Naive thymus-derived CD4-positive, alpha-beta T cell (primary cell): ENCODE data around the gene WWTR1. TPM values are rescaled to one million over a fixed set of nuclear protein-coding genes. Genes with fewer than 3 reads are reported as not detected.
A peak's percentile ranks its signal among the peaks of the same experiment; 100 is the strongest.

Experiments
- ATAC-seq: fragments of 150-1000 bp; cut with Tn5 transposase; 2 replicates; pipeline ENCODE4 v1.10.0; 2021; ENCODE audit warnings: mild to moderate bottlenecking, moderate library complexity
- CTCF ChIA-PET: fragments of 350-600 bp; sonication (Branson Sonifier 250); formaldehyde crosslinking; loops from one replicate; lab custom pipeline; 2021; ENCODE audit warnings: antibody characterized with exemption; lab: Charles Lee
- POLR2A ChIA-PET: fragments of 350-600 bp; sonication (Branson Sonifier 250); formaldehyde crosslinking; loops from one replicate; lab custom pipeline; 2021; ENCODE audit warnings: antibody characterized with exemption, inconsistent platforms; lab: Charles Lee
- DNase-seq, 9 donors: peaks; one replicate each; pipeline versions ENCODE4 v3.0.0 to v3.0.0-alpha.2; 2020 to 2022; ENCODE audit warnings: mixed read lengths in 1 of 9
- H3K27ac ChIP-seq: one replicate; pipeline ENCODE4 v1.7.0; 2013; ENCODE audit warnings: mild to moderate bottlenecking, low read depth, low read length, moderate library complexity
- H3K27me3 ChIP-seq, 2 donors: one replicate each; pipeline ENCODE4 v1.7.0; 2013; ENCODE audit warnings: low read length in 2 of 2, mild to moderate bottlenecking in 2 of 2, moderate library complexity in 2 of 2; ENCODE audit not compliant: control insufficient read depth in 2 of 2, insufficient read depth in 2 of 2
- H3K36me3 ChIP-seq, 3 experiments: 1 replicate in 2 of 3; 2 replicates in 1 of 3; pipeline ENCODE4 v1.7.0; 2013; ENCODE audit warnings: low read length in 3 of 3, mild to moderate bottlenecking in 3 of 3, moderate library complexity in 1 of 3; ENCODE audit not compliant: insufficient read depth in 3 of 3, control insufficient read depth in 2 of 3
- H3K4me1 ChIP-seq, 2 donors: one replicate each; pipeline ENCODE4 v1.7.0; 2013; ENCODE audit warnings: low read length in 2 of 2, mild to moderate bottlenecking in 2 of 2, moderate library complexity in 1 of 2; ENCODE audit not compliant: control insufficient read depth in 2 of 2, insufficient read depth in 2 of 2
- H3K4me3 ChIP-seq: 2 replicates; pipeline ENCODE4 v1.7.0; 2013; ENCODE audit warnings: mild to moderate bottlenecking, low read length
- H3K9me3 ChIP-seq, 3 experiments: 1 replicate in 2 of 3; 2 replicates in 1 of 3; pipeline ENCODE4 v1.7.0; 2013; ENCODE audit warnings: low read length in 3 of 3; ENCODE audit not compliant: control insufficient read depth in 2 of 3
- H3K27ac Mint-ChIP-seq, 9 donors: one replicate each; pipeline ENCODE4 v1.8.0; 2020 to 2022; ENCODE audit warnings: mixed read lengths in 9 of 9, mild to moderate bottlenecking in 8 of 9, moderate library complexity in 5 of 9, inconsistent platforms in 2 of 9
- H3K27me3 Mint-ChIP-seq, 5 donors: one replicate each; pipeline ENCODE4 v1.8.0; 2021 to 2022; ENCODE audit warnings: mixed read lengths in 5 of 5, mild to moderate bottlenecking in 1 of 5
- H3K36me3 Mint-ChIP-seq, 5 donors: one replicate each; pipeline ENCODE4 v1.8.0; 2020 to 2022; ENCODE audit warnings: mixed read lengths in 5 of 5, mild to moderate bottlenecking in 3 of 5, inconsistent platforms in 1 of 5
- H3K4me1 Mint-ChIP-seq, 7 donors: one replicate each; pipeline ENCODE4 v1.8.0; 2020 to 2022; ENCODE audit warnings: mixed read lengths in 7 of 7, mild to moderate bottlenecking in 3 of 7, inconsistent platforms in 1 of 7
- H3K4me3 Mint-ChIP-seq, 10 donors: one replicate each; pipeline ENCODE4 v1.8.0; 2020 to 2022; ENCODE audit warnings: mild to moderate bottlenecking in 10 of 10, mixed read lengths in 10 of 10, moderate library complexity in 6 of 10, inconsistent platforms in 2 of 10
- H3K9me3 Mint-ChIP-seq, 11 donors: one replicate each; pipeline ENCODE4 v1.8.0; 2020 to 2022; ENCODE audit warnings: mixed read lengths in 11 of 11, mild to moderate bottlenecking in 4 of 11, inconsistent platforms in 1 of 11, moderate library complexity in 1 of 11
- intact Hi-C, 2 donors: fragments of 100-400 bp; cut with micrococcal nuclease; formaldehyde crosslinking; loops; one replicate each; pipeline ENCODE4 v1.15.1; 2023
- polyA plus RNA-seq, 2 donors: library from polyadenylated mRNA; unstranded; fragments of 300-500 nt; fragmentation: Illumina TruSeq; gene quantifications; one replicate each; pipeline ENCODE4 v1.2.3, GENCODE V29; 2021
- total RNA-seq, 6 experiments: library from RNA in 5 of 6; stranded (reverse) in 5 of 6; gene quantifications; 1 replicate in 5 of 6; 2 replicates in 1 of 6; pipeline ENCODE4 v1.2.3 and lab custom pipeline; 2021 to 2026

Gene WWTR1
- total and polyA plus RNA-seq, 7 experiments from 2014 or later: 0.17 to 0.56 (median 0.31) TPM; not detected in 1

DNA sequence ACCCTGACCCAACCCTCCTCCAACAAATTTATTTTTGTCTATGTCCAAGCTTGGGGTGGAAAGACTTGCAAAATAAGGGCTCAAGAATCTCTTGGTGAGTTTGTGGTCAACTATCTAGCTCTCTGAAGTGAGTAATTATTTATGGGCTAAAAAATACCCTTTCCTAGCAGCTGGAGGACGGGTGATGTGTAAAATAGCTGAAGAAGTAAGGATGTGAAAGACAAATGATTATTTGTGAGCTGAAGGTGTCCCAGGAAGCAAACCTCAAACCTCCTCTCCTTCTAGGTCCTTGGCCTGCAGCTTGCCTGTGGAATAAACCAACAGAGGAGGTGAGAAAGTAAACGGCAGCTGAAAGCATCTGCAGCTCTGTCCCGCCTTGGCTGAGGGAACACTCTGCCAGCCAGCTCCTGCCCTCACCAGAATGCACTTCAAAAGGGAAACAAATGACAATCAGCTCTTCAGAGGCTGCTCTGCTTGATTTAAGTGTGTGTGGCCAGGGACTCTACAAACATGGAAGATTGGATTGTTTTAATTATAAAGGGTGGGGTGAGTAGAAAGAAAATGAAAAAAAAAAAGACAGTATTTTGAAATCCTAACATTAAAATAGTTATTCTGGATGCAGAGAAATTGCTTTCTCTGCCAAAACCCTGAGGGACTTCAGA is 123.0 kb downstream of the WWTR1 start:
- H3K9me3 ChIP-seq: no peaks in the 10 kb centered on the region
- H3K9me3 Mint-ChIP-seq: peaks cover 0 to 2% (median 0%) of the 10 kb centered on the region in 11 donors
- ChIA-PET CTCF (no interaction called here), POLR2A (no interaction called here)
- H3K4me1 Mint-ChIP-seq: peaks cover 0 to 7% (median 0%) of the 10 kb centered on the region in 7 donors
- H3K4me1 ChIP-seq: no peaks in the 10 kb centered on the region
- intact Hi-C loops: no loop called here
- no peaks in the 10 kb centered on the region for H3K36me3 Mint-ChIP-seq
- no peak overlapping the region for H3K27ac Mint-ChIP-seq
- no peak overlapping the region for H3K4me3 Mint-ChIP-seq
- ATAC-seq (no peak), DNase-seq (no peak)
- no peaks in the 10 kb centered on the region for H3K36me3 ChIP-seq
- peaks cover 0 to 18% (median 0%) of the 10 kb centered on the region in 5 donors for H3K27me3 Mint-ChIP-seq
- no peak overlapping the region for H3K4me3 ChIP-seq
- H3K27me3 ChIP-seq: peaks cover 0 to 2% of the 10 kb centered on the region in 2 donors
- H3K27ac ChIP-seq: no peak overlapping the region

DNA sequence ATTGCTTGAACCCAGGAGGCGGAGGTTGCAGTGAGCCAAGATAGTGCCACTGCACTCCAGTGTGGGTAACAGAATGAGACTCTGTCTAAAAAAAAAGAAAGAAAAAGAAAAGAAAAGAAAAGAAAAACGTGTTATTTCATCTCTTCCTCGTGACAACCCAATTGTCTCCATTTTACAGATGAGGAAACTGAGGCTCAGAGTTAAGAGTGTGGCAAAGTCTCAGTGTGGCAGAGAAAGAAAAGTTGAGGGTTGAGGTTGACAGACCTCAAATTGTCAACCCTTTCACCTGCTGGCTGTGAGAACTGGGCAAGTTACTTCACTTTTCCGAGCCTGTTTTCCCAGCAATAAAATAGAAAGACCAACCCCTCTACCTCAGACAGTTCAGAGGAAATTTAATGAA is 123.7 kb downstream of the WWTR1 start:
- H3K27ac ChIP-seq: no peak overlapping the region
- CTCF ChIA-PET: no interaction called here
- H3K9me3 Mint-ChIP-seq: peaks cover 0 to 2% (median 0%) of the 10 kb centered on the region in 11 donors

DNA sequence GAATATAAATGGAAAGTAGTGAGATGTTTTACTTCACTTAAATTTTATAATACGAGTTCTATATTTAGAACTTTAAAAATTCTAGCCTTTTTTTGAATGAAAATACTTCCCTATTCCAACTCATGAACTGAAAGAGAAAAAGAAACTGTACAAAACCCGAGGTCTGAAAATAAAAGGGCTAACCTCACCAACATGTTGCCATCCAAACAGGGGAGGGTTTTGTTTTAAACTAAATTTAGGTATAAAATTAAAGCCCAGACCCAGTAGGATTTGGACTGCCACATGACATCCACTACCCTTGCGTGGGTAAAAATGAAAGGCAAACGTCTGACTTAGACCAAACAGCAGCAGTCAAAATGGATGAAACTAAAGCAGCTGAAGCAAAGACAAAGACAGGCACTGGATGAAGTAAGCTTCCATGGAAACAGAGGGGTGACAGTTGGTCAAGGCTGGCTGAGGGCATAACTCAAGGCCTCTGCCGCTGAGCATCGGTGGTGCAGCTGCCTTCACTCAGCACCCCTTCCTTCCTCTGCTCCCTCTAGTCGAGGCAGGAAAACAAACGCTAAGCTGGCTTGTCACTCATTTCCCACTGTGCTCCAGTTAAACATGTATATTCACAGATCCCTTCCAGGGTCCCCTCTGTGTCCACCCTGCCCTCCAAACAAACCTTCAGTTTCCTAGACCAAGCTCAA is 125.2 kb downstream of the WWTR1 start:
- Mint-ChIP-seq H3K27me3 (peaks cover 0 to 18% (median 4%) of the 10 kb centered on the region in 5 donors), H3K27ac (no peak overlapping the region), H3K4me1 (peaks cover 0 to 7% (median 0%) of the 10 kb centered on the region in 7 donors), H3K4me3 (no peak overlapping the region), H3K9me3 (peaks cover 0 to 2% (median 0%) of the 10 kb centered on the region in 11 donors), H3K36me3 (no peaks in the 10 kb centered on the region)
- Histone ChIP-seq H3K4me3 (no peak overlapping the region), H3K27me3 (peaks cover 0 to 2% of the 10 kb centered on the region in 2 donors), H3K36me3 (no peaks in the 10 kb centered on the region), H3K9me3 (no peaks in the 10 kb centered on the region), H3K27ac (no peak overlapping the region), H3K4me1 (no peaks in the 10 kb centered on the region)
- DNase-seq (no peak), ATAC-seq (peak; percentile 14)
- ChIA-PET POLR2A (no interaction called here), CTCF (no interaction called here)
- intact Hi-C loops: no loop called here

More for the DNA sequence above, 123.7 kb downstream of the WWTR1 start:
- Histone ChIP-seq H3K9me3 (no peaks in the 10 kb centered on the region), H3K4me1 (no peaks in the 10 kb centered on the region), H3K27me3 (peaks cover 0 to 2% of the 10 kb centered on the region in 2 donors), H3K36me3 (no peaks in the 10 kb centered on the region), H3K4me3 (no peak overlapping the region)
- POLR2A ChIA-PET: no interaction called here
- H3K4me3 Mint-ChIP-seq: no peak overlapping the region
- DNase-seq (no peak), ATAC-seq (no peak)
- H3K36me3 Mint-ChIP-seq: no peaks in the 10 kb centered on the region
- no peak overlapping the region for H3K27ac Mint-ChIP-seq
- intact Hi-C loops: no loop called here
- H3K4me1 Mint-ChIP-seq: peaks cover 0 to 7% (median 0%) of the 10 kb centered on the region in 7 donors
- H3K27me3 Mint-ChIP-seq: peaks cover 0 to 18% (median 0%) of the 10 kb centered on the region in 5 donors

DNA sequence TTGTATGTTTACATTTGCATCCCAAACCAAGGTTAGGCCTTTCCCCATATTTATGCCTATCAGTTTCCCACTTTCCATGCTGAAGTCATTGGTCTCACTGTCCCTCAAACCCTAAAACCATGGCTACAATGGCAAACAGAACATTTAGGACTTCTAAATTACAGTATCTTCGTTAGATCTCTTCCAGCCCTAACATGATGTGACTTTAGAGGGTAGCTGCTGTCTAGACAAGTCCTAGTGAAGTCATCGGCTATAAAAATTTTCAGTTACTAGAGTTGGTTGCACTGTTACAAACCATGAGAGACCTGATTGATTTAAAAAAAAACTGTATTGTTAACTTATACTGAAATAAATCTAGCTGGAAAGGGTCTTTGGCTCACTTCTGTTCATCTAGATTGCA is 128.7 kb downstream of the WWTR1 start:
- Mint-ChIP-seq H3K9me3 (peaks cover 0 to 2% (median 0%) of the 10 kb centered on the region in 11 donors), H3K4me1 (peaks cover 0 to 7% (median 0%) of the 10 kb centered on the region in 7 donors), H3K27ac (no peak overlapping the region), H3K4me3 (no peak overlapping the region), H3K36me3 (no peaks in the 10 kb centered on the region), H3K27me3 (peaks cover 13 to 23% (median 15%) of the 10 kb centered on the region in 5 donors)
- Histone ChIP-seq H3K9me3 (no peaks in the 10 kb centered on the region), H3K27ac (no peak overlapping the region), H3K27me3 (peaks cover 0 to 2% of the 10 kb centered on the region in 2 donors), H3K4me3 (no peak overlapping the region), H3K4me1 (no peaks in the 10 kb centered on the region), H3K36me3 (no peaks in the 10 kb centered on the region)
- no peak for ATAC-seq
- intact Hi-C loops: no loop called here
- DNase-seq: no peak
- CTCF ChIA-PET: no interaction called here
- POLR2A ChIA-PET: interaction anchor here (0.7 kb wide), 1 partner anchor 300 kb away, joined by 4 read pairs; no protein-coding TSS in a partner anchor

DNA sequence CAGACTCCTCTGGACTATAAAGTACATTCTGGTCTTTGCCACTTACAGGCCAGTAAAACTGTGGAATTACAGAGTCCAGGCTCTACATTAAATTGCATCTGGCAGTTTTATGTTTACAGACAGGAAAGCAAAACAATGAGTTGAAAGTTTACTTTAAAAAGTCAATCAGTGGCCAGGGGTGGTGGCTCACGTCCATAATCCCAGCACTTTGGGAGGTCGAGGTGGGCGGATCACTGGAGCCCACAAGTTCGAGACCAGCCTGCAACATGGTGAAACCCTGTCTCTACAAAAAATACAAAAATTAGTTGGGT is 129.5 kb downstream of the WWTR1 start:
- Histone ChIP-seq H3K4me1 (no peaks in the 10 kb centered on the region), H3K4me3 (no peak overlapping the region), H3K9me3 (no peaks in the 10 kb centered on the region), H3K36me3 (no peaks in the 10 kb centered on the region), H3K27ac (no peak overlapping the region), H3K27me3 (peaks cover 0 to 2% of the 10 kb centered on the region in 2 donors)
- Mint-ChIP-seq H3K4me3 (no peak overlapping the region), H3K9me3 (peaks cover 0 to 2% (median 0%) of the 10 kb centered on the region in 11 donors), H3K36me3 (no peaks in the 10 kb centered on the region), H3K4me1 (peaks cover 0 to 7% (median 0%) of the 10 kb centered on the region in 7 donors), H3K27ac (no peak overlapping the region), H3K27me3 (peaks cover 13 to 24% (median 17%) of the 10 kb centered on the region in 5 donors)
- ATAC-seq: no peak
- POLR2A ChIA-PET: no interaction called here
- intact Hi-C loops: no loop called here
- no peak for DNase-seq
- CTCF ChIA-PET: no interaction called here

DNA sequence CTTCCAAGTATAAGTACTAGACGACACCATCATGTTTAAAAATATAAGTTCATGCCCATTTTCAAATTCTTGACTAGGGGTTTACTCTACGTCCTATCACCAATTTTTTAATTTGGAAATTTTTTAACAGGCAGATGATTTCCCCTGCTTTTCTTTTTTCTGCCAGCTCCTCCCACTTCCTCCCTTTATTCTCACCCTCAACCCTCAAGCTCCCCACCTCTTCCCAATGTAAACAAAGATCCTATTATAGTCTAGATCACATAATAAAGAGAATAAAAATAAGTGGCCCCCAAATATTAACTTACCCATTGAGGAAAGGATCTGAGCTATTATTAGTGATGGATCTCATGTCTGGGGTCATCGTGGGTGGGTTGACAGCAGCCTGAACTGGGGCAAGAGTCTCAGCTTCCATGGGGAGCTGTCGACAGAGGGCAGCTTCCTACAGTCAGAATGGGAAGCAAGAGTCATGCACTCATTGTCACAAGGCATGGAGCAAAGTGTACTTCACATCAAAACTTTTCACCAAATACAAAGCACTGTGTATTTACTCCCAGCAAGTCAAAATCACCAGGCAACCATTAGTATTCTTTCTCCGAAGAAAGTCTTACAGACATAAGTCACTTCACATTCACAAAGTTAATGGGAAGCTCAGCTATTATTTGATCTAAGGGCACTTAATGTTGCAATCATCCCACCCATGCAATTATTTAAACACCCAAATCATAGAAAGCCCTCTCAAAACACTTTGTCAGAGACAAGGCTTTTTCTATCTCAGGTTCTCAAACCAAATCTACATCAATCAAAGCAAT is 130.1 kb downstream of the WWTR1 start:
- Mint-ChIP-seq H3K27ac (no peak overlapping the region), H3K4me3 (no peak overlapping the region)
- no peak for ATAC-seq

More for the DNA sequence above, 130.1 kb downstream of the WWTR1 start:
- peaks cover 13 to 24% (median 15%) of the 10 kb centered on the region in 5 donors for H3K27me3 Mint-ChIP-seq
- no peaks in the 10 kb centered on the region for H3K36me3 Mint-ChIP-seq
- no peaks in the 10 kb centered on the region for H3K36me3 ChIP-seq
- no peak overlapping the region for H3K4me3 ChIP-seq
- intact Hi-C loops: no loop called here
- ChIA-PET CTCF (no interaction called here), POLR2A (no interaction called here)
- H3K9me3 Mint-ChIP-seq: peaks cover 0 to 2% (median 0%) of the 10 kb centered on the region in 11 donors
- DNase-seq: no peak
- H3K27ac ChIP-seq: no peak overlapping the region
- H3K9me3 ChIP-seq: no peaks in the 10 kb centered on the region
- H3K27me3 ChIP-seq: peaks cover 0 to 2% of the 10 kb centered on the region in 2 donors
- peaks cover 0 to 4% (median 0%) of the 10 kb centered on the region in 7 donors for H3K4me1 Mint-ChIP-seq
- H3K4me1 ChIP-seq: no peaks in the 10 kb centered on the region
